Astrocyte of the hippocampus (primary cell): ENCODE data around the gene NCKAP1.

Experiments
- DNase-seq: peaks from one replicate; pipeline ENCODE4 v3.0.0; 2011; ENCODE audit warnings: low read depth, low spot score

Gene NCKAP1

DNA sequence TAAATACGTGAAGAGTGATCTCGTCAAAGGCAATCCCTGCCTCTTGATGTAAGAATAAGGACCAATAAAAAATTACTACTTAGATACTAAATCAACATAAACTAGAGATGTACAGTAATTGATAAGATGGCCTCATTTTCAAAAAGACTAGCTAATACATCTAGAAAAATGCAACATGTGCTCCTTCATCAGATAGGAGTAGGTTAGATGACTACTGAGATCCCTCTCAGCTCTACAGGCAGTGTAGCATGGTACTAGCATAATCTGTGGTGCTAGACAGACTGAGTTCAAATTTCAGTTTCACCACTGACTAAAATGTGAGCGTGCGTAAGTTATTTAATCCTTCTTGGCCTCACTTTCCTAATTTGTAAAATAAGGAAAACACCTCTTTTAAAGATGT lies 89.2 kb downstream of the NCKAP1 start:
- DNase-seq: no peak

DNA sequence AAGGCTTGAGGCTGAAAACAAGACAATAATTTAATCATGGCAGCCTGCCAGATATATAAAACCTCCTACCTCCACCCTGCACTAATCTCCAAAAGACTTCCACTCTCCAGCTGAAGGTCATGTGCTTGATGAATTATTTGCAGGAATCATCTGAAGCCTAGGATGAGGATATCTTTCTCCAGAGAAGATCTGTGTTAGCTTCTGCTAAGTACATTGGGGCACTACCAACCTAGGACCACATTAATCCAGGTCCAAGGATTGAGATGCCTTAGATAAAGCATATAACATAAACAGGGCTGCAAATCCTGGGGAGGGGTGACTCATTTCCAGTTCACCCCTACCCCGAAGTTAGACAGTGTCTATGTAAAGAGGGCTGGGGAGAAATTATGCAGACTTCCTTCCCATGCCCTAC lies 91.3 kb downstream of the NCKAP1 start:
- DNase-seq: peak; percentile 19

DNA sequence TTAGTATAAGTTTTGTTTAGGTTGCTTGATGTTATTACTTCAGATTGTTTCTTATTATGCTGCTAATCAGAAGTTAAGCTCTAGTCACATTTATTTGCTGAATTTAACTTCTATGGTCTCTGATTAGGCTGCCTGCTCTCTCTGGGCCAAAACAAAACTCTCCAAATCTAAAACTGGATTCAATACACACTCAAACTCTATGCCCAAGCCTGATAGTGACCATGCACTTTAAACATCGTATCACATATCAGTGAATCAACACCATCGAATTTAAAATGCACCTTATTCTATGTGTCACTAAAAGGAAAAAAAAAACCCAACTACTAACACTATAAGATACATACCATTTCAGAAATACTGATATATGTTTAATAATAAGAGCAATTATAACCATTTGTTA lies 94.9 kb downstream of the NCKAP1 start:
- DNase-seq: no peak

DNA sequence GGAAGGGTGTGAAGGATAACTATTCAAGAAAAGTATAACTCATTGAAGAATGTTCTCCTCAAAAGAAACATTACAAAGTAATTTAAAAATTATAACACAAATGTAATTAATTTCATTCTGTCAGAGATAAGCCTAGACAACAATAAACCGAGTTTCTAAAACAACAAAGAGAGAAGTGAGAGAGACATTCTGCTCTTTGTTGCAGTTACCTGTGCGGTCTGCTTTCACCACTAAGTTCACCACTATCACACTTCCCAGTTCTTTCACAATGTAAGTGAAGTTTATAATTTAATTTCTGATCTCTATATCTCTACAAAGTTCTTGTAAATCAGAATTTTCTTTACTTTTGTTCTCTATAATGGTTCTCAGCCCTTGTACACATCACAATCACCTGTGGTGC lies 95.5 kb downstream of the NCKAP1 start:
- DNase-seq: no peak

DNA sequence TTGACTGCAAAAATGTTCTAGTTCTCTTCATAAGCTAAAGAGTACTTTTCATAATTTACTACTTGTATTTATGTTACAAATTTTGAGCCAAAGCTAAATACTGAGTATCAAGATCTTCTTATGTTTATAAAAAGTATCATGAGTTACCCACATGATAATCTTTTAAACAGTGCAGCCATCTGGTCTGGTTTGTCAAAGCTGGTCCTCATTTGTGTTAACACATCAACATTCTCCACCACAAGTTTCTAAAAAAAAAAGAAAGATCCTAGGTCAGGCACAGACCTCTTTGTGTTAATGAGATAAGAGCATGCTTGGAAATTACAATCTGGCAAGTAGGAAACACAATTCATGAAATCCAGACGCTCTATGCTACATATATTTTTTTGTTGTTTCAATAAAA lies 96.3 kb downstream of the NCKAP1 start:
- DNase-seq: no peak

DNA sequence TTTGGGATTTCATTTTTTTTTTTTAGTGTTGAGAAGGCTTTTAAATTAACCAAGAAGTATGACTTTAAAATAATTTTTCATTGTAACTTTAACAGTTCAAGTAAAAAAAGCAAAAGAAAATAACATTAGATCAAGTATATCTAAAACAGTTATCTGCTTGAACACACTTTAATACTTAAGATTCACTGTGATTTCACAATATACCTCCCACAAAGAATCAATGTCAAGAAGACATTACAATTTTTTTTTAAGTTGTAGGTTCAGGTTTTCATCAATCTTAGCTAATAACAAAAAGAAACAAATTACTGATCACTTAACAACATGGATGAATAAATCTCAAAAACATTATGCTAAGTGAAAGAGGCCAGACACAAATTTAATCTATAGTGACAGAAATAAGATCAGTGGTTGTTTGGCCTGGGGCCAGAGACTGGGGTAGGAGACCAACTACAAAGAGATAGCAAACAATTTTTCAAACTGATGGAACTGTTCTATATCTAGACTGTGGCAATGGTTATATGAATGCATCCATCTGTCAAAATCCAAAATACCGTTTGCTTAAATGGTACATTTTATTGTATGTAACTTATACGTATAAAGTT lies 97.0 kb downstream of the NCKAP1 start:
- DNase-seq: no peak

DNA sequence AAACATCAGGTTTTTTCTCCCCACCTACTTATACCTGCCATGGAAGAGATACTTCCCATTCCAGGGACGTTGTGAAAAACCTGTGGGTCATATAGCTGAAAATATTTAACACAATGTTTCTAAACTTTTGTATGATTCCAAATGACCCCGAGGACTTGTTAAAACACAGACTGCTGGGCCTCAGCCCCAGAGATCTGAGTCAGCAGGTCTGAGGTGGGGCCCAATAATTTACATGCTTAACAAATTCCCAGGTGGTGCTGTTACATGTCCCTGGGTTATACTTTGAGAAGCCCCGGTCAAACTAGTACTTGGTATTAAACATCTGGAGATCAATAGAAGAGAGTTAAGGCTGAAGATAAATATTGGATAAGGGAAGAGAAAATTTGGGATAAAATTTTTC lies 100.4 kb downstream of the NCKAP1 start:
- no peak for DNase-seq

DNA sequence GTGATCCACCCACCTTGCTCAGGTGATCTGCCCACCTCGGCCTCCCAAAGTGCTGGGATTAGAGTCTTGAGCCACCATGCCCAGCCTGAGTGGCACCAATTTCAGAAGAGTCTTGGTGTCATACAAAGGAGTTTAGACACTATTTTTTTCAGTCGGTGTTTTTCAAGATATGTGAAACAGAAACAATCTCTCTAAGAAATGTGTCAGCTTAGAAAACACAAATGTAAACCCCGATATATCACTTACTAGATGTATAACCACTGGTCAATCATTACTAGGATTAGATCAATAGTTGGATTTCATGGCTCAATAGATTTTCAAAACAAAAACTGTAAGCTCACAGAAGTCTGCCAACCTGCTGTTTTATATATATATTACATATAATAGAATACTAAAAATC lies 104.6 kb downstream of the NCKAP1 start:
- no peak for DNase-seq

DNA sequence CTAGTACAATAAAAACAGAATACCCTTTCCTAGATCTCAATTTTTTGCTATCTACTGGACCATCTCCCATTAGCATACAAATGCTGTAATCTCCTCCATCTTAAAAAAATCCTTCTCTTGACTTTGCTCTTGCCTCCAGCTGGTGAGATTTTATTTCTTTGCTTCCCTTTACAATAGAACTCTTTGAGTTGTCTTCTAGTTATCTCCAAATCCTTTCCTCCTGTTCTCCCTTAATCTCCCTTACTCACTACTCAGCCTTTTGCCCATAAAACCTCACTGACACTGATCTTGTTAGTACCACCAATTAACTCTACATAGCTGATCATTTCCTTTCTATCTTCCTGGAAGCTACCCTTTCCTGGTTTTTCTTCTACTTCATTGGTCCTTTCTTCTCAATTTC lies 108.3 kb downstream of the NCKAP1 start:
- DNase-seq: no peak

DNA sequence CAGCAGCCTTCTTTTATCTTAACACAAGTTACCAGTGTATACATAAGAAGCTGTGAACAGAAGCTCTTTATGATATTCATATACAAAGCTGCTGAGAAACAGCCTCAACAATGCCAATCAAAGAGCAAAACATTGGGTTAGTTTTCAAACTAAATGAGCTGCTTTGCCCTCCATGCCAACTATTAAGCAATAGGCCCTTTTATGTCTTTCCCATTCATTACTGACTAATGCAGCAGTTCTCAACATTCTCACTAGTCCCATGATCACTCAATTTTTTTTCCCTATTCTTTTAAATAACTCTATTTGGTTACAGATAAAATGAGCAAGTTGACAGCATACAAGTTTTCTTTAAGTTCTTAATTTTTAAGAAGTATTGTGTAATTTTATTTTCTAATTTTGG lies 114.0 kb downstream of the NCKAP1 start:
- DNase-seq: peak; percentile 53

DNA sequence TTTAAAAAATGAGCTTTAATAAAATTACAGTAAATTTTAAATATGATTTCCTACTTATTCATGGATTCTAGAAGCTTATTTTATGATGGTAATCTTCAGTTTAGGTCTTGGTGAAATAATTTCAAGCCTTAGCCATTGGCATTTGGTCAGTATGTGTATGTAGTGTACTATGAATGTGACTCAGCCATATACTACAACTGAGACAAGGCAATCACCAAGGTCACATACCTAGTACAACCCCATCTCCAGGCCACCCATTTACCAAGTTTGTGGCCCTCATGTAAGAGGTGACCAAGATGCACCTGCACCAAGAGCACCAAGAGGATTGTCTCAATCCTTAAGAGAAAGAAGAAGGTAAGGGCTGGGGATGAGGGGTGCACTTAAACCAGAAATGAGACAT lies 117.0 kb downstream of the NCKAP1 start:
- DNase-seq: no peak

DNA sequence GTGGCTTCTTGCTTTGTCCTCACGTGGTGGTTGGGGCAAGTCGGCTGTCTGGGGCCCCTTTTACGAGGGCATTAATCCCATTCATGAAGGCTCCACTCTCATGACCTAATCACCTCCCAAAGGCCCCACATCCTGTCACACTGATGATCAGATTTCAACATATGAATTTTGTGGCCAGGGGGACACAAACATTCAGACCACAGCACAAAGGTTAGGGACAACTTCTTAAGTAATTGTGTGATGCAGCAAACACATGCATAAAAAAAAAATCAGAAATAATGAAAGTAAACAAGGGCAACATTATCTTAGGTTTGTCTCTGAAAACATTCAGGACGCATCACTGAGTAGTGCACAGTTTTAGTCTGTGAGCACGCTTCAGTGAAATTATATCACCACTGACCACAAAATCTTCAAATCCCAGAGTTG lies 117.6 kb downstream of the NCKAP1 start:
- no peak for DNase-seq

DNA sequence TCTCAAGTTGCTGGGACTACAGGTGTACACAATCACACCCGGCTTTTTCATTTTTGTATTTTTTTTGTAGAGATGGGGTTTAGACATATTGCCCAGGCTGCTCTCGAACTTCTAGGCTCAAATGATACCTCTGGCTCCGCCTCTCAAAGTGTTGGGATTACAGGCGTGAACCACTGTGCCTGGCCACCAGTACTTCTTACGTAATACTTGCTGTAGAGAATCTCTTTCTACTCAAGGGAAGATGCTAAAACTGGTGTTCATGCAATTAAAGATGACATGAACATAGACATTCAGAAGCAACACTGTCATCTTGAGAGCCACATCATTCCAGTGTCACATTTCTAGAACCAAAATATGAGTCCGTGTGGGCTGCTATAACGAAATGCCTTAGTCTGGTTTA lies 118.2 kb downstream of the NCKAP1 start:
- no peak for DNase-seq

DNA sequence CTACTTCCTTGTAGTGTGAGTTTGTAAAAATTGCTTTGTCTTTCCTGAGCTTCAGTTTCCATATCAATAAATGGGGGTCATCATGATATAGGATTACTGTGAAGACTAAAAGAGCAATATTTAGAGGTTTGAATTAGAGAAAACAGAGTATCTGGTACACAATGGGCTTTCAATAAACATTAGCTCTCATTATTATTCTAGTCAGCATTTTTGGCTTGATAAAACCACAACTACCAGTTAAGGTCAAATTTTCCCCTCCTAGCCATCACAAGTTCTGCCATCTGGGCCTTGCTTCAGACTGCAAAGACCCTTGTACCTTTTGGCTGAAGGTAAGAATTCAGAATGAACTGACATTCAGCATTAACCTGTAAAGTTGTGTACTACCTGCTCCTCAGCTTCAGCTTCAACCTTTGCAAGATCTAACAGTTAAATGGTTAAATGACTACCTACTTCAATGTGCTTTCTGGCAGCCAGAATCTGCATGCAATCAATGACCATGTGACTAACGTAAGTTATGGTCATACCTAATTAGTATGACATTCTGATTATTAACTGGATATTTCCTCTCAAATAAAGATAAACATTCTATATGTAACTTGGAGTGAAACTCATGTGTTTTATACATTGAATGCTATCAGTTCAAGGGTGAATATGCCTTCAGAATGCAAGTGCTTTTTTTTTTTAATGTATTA lies 119.2 kb downstream of the NCKAP1 start:
- DNase-seq: no peak

DNA sequence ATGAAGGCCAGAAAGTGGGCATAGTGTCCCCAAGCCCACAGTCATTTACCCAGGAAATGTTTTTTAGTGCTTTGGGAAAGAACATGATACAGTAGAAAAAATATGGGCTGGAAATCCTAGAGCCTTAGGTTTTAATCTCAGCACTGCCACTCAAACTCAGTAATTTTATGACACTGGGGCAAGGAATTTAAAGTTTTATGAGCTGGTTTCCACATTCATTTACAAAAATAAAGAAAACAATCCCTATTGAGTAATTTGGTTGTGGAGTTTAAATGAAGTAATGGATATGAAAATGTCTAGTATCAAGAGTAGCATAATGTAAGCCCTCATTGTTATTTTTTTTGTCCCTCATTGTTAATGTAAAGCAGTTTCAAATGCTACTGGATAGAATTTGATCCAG lies 120.3 kb downstream of the NCKAP1 start:
- DNase-seq: no peak

DNA sequence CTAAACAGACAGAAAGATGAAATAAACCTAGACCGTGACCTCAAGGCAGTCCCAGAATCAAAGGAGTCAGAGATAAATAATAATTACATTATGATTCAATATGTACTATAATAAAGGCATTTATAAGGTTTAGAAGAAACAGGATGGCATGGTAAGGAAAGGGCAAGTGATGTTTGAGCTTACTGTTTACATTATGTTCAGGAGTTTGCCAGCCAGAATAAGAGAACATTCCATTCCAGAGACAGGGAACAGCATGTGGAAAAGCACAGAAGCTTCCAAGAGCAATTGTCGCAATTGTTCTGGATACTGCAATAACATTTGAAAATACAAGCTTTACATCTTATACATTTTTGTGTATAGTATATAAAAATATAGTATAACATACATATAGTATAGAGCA lies 121.8 kb downstream of the NCKAP1 start:
- DNase-seq: no peak

DNA sequence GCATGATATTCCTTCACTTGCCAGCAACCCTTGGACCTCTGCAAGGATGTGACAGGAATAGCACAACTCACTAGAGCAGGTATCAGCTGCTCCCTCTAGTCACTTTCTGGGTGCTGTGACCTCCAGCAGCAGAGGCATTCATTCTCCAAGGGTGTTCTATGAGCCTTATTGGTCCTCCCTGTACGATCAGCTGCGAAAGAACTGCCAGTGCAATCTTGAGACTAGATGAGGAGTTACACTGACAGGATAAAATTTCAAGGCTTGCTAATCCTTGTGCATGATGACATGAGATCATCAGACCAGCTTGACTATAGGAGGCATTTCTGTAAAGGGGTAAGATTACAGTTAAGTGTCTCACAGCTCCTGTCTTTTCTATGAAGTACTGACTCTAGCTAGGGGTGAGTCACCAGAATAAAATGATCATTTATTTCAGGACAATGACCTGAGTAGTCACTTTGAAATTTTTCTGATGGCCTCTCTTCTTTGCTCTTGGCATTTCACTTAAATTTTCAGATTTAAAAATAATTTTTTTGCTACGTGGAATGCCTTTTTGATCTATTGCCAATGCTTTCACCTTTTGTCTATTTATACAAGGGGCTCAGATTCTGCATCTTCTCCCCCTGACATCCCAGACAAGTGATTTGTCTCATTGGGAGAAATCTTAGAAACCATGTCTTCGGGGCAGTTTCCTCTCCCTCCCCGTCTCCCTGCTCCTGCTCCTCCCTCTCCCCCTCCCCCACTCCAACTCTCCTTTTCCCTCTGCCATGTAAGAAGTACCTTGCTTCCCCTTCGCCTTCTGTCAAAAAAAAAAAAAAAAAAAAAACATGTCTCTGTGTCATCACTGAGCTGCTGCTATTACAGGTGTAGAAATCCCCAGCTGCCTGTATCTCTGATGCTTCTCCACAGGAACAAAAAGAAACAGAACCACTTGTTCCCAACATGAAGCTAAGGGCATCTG lies 122.6 kb downstream of the NCKAP1 start:
- peak; percentile 67 for DNase-seq

DNA sequence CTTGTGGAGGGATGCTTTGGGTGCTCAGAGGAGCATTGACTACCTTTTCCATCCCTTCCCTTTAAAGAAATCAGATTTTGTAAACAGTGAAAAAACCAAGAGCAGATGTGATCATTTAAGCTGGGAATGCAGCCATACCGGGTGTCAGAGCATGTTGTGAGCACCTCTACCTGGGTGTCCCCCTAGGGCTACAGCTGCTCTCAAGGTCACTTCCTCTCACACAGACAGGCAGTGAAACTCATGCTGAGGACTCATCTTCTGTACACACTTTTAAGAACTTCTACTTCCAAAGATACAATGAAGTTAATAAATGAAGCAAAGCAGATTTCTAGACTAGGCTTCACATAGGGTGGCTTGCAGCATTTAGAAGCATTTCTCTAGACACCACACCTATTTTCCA lies 123.4 kb downstream of the NCKAP1 start:
- no peak for DNase-seq

DNA sequence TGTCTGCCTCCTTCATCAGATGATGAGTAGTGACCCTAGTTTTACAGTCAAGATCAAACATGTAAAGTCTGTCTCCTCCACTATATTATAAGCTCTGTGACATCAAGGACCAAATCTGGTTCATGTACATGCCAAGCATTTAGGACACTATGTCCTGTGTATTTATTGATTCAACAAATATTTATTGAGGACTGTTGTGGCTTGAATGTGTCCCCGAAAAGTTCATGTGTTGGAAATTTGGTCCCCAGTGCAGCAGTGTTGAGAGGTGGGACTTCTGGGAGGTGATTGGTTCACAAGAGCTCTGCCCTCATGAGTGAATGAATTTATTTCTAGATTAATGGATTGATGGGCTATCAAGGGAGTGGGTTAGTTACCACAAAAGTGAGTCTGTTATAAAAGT lies 125.2 kb downstream of the NCKAP1 start:
- no peak for DNase-seq

DNA sequence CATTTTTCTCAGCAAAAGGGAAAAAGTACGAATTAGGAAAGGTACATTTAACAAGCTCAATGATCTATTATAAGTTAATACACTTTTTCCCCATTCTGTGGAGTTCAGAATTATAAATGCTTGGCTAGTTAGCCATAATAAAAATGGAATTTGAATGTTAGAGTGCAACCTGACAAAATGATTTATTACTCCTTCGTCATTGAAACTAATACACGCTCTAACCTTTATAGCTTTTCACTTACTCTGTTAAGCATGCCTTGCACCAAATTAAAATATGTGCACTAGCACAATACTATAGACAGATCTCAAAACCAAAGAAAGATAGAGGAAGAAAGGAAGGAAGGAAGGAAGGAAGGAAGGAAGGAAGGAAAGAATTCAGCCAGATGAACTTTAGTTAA lies 125.7 kb downstream of the NCKAP1 start:
- no peak for DNase-seq

DNA sequence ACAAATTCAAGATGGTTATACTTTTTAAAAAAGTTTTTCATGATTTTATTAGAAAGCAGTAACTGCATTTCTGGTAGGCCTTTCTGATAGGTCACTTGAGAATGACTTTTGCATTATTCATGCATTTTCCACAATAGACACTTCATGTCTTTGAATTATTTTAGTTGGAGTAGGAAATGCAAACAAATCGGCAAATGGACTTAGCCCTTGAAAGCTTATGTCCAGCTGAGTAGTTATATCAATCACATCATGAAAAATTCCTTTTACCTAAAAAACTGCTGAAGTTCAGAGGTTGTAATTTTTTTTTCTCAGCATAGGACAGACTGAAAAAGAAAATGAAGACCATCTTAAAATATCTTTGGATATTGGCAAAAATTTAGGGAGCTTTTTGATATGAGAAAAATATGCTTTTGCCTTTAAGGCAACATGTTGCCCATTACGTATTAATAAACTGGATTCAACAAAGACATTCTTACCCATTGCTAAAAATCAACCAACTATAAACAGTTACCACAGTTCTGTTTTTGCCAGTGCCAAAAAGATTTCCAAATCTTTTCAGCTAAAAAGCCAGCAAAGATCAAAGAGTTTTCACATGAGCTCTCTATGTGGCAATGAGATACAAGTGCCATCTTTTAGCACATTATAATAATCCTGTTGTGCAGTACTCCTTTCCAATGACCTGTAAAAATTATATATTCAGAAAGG lies 126.3 kb downstream of the NCKAP1 start:
- peak; percentile 26 for DNase-seq

DNA sequence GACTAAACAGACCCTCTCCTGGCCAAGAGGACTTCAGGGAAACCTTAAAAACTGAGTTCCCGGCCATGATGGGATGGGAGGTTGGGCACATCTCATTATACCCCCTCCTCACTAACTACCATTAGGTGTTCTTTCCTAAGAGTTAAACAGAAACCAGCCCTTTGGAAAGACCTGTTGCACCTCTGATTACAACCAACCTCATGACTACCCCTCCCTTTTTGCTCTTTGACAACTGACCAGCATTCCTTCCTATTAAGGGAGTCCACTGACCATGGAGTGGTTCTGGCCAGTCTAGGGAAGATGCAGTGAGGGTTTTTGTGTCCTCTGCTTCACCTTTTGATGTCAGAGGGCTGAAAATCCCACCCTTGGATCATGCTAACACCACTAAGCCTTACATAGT lies 127.3 kb downstream of the NCKAP1 start:
- no peak for DNase-seq
